ENCODE measurements around the gene MBD6.

The MBD6 gene, protein sequence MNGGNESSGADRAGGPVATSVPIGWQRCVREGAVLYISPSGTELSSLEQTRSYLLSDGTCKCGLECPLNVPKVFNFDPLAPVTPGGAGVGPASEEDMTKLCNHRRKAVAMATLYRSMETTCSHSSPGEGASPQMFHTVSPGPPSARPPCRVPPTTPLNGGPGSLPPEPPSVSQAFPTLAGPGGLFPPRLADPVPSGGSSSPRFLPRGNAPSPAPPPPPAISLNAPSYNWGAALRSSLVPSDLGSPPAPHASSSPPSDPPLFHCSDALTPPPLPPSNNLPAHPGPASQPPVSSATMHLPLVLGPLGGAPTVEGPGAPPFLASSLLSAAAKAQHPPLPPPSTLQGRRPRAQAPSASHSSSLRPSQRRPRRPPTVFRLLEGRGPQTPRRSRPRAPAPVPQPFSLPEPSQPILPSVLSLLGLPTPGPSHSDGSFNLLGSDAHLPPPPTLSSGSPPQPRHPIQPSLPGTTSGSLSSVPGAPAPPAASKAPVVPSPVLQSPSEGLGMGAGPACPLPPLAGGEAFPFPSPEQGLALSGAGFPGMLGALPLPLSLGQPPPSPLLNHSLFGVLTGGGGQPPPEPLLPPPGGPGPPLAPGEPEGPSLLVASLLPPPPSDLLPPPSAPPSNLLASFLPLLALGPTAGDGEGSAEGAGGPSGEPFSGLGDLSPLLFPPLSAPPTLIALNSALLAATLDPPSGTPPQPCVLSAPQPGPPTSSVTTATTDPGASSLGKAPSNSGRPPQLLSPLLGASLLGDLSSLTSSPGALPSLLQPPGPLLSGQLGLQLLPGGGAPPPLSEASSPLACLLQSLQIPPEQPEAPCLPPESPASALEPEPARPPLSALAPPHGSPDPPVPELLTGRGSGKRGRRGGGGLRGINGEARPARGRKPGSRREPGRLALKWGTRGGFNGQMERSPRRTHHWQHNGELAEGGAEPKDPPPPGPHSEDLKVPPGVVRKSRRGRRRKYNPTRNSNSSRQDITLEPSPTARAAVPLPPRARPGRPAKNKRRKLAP

DNA sequence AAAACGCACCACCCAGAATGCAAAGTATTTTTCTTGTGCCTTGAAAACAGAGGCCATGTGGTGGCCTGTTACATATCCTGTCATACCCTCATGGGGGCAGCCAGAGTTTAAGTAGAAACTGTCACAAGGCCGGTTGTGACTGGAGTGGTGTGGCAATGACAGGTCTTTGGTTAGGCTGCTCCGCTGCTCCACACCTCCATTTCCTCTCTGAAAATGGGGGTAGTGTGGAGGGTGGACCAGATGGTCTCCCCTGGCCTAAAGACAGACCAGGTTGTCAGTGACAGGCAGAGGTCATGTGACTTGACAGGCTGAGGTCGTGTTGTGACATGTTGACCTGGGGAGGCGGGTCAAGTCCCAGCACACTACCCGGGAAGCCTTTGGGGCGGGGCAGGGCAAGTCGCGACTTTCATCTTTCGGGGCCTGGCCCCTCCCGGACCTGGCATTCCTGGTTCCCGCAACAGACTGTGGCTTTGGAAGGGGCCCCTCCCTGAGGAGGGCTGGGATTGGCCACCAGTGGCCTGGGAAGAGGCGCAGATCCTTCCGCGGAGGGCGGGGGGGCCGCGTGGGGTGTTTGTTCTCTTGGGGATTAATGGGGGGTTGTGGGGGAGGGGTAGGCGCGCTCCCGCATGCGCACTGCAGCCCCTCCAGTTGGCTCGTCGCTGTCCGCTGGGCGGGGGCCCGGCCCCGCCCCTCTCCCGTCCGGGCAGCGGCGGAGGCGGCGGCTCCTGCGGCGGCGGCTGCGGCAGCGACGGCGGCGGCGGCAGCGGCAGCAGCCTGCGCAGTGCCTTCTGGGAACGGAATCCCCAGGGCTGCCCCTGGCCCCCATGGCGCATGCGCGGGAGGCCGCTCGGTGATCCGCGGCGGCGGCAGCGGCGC is at the start of gene MBD6:
TSS of gene MBD6 (plus strand) at position 814 of the 876 bp plus-strand sequence. CDS start 1,480 bp downstream, outside the sequence.
- peak; percentile 58 to 97 (median 88) for DNase-seq

DNA sequence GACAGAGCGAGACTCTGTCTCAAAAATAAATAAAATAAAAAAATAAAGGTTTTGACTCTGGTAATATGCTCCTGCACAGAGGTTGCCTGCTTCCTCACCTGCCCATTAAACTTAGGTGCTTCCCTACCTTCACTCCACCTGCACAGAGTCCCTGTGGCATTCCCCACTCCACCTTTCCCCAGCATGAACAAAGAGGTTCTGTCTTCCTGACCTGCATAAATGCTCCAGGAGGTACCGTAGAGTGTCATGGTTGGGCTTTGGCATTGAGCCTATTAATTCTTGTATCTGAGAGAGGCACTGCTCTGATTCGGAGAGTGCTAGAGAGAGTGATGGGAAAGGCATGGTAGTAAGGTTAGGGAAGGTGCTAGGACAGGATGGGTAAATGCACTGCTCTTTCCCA is 49.2 kb upstream of the MBD6 start:
- DNase-seq = no peak

DNA sequence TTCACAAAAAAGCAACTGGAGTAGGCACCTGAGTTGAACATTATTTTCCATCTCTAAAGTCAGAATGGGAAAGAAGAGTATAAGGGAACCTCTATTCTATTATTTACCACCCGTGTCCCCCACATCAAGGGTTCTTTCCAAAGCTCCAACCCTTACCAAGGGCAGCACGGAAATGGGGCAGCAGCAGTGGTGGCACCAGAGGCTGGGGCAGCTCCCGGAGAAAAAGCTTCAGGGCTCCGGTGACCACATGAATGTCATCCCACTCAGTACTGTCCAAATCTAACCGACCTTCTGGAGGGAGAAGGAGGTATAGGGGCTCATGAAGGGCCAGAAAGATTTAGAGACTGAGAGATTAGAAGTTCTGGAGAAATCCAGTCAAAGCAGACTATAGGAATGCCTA is 48.7 kb upstream of the MBD6 start:
- no peak for DNase-seq

DNA sequence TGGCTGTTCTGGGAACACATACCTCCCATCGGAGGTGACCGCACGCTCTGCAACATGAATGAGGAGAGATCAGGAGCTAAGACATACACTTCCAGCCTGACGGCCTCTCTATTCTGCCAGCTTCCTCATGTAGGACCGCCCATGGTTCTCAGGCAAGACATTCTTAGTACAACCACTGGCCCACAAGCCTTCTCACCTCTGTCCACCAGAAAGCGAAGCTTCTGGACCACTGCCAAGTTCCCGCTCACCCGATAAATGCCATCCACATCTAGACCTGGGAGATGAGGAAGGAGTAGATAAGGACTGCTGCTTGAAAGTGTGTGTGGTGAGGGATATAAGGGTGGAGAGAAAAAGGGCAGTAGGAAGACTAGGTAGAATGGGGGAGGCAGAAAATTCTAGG is 48.2 kb upstream of the MBD6 start:
- no peak for DNase-seq

- DNase-seq = no peak
Observed at GRCh38 chr12:57474862-57475261, 47.8 kb upstream of the MBD6 start.

- peak in 3 of 51 donors; percentile 12 to 32 (median 13) for DNase-seq
Observed at GRCh38 chr12:57475271-57476161, 47.1 kb upstream of the MBD6 start.

- DNase-seq = no peak
Observed at GRCh38 chr12:57476162-57476992, 46.2 kb upstream of the MBD6 start.

DNA sequence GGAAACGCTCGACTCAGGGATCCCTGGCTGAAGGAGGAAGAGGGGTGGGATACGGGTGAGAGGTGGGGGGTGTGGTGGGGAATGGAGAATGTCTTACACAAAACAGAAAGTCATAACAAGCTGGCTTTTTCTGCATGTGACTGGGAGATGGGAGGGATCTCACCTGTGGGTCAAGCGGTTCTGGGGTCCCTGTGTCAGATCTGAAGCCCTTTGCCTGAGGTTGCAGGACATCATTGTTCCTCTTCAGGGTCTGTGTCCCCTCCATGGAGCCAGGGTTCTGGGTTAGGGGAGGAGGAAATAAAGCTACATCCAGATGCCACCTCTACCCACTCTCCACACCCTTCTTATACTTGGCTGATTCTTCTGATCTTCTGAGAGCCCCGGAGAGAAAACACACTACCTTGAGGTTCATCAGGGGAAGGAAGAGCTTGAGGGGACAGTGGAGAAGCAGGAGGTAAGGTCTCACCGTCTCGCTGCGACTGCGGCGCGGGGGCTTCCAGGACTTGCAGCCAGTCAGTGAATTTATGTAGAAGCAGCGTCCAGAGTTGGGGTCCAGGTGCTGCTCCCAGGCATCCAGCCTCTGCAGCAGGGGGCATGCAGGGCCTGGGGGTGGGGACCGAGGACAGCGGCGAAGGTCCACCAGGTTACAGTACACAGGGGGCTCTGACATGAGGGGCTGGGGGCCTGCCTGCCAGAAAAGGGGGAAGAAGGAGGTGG is 45.5 kb upstream of the MBD6 start:
- DNase-seq = no peak

DNA sequence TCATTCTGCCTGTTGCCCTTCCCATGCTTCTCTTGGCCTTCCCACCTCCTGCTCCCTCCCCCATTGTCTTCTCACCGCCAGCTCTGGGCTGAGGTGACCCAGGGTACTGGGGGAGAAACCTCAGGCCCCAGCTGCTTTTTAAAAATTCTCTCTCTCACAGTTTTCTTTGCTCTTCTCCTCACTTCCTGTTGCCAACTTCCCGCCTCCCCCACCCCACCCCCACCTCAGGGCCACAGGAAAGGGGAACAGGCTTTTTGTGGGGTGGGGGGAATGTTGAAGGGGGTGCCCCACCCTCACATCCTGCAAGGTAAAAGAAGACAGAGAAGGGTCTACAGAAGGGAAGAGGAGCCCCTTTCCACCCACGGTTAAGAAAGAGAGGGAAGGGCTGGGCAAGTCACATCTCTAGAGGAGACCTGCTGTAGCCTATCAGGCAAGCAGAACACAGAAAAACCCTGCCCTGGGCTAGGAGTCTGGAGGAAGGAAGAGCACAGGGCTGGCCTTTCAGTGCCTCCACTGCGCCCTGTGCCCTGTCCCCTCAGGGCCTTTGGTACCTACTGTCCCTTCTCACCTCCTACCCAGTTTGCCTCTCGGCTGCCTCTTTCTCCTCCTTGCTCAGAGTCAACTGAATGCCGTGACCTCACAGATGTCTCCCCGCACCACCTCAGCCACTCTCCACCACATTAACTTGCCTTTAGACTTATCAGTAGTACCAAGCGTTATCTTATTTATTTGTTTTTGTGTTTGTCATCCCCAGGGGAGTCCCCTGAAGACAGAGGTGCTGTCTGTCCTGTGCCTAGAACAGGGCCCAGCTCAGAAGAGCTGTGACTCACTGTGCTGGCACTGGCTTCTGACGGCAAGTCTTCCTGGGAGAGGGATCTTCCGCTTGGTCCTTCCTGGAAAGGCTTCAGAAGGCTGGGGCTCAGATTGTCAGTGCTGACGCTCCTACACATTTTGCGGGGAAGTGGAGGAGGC is 44.6 kb upstream of the MBD6 start:
- peak in 3 of 51 donors; percentile 9 to 13 (median 11) for DNase-seq

- no peak for DNase-seq
Observed at GRCh38 chr12:57479043-57479375, 43.6 kb upstream of the MBD6 start.

DNA sequence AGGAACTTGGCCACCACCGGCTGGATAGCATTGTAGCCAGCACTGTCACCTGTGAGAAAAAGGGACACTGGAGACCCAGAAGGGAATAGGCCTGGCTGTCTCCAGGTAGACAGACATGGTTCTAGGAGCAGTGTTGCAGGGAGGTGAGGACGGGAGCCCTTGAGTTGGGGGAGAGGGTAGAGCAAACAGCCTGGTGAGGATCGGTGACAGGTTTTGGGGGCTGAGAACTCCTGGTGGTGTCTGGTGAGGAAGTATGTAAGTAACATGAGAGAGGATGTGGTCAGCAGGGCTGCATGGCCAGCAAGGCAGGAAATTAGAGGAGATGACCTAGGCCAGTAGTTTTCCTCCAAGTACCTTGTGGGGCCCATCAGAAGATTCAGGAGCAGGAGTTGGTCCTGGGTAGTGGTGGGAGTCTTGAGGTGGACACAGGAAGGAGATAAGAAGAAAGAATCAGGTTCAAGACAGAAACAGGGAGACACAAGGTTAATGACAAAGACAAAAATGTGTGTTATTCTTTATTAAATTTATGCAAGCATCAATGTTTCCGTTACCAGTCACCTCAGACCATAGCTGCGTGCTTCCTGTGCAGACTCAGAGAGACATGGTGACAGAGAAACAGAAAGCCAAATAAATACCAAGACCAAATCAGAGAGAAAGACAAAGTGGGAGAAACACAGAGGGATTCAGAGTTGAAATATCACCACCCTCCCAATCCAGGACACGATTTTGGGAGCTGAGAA is 43.1 kb upstream of the MBD6 start, which contains the start of gene ARHGAP9:
TSS of gene ARHGAP9 (minus strand) at position 491 of the 740 bp plus-strand sequence. CDS start at position 31, 460 bp downstream.
- peak in 1 of 51 donors; percentile 2 for DNase-seq

DNA sequence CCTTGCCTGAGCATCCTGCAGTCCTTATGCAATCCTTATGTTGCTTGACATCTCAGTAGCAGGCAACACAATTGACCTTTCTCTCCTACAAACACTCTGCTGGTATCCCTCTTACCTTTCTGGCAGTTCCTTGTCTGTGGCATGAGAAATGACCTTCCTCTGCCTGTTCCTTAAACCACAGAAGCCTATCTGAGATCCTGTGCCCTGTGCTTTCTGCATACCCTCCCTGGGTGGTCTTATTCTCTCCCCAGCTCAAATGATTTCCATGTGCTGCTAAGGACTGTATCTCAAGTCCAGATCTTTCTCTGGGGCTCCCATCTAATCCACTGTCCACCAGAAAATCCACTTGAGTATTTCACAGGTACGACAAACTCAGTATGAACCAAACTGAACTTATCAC is 41.0 kb upstream of the MBD6 start:
- DNase-seq = no peak

- no peak for DNase-seq
Observed at GRCh38 chr12:57483466-57483865, 39.2 kb upstream of the MBD6 start.

DNA sequence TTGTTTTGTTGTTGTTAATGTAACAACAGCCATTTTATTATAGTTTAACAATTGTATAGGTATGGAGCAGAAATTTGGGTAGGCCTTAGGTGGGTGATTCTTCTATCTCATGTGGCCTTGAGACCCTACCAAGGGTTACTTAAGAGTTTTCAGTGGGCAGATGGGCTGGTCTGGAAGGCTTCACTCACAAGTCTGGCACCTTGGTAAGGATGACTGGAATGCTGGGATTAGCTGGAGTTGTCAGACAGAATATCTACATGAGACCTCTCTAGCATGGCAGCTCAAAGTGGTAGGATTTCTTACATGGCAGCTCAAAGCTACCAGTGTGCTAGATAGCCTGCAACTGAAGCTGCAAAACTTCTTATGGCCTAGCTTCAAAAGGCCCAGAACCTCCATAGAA is 36.9 kb upstream of the MBD6 start:
- no peak for DNase-seq

DNA sequence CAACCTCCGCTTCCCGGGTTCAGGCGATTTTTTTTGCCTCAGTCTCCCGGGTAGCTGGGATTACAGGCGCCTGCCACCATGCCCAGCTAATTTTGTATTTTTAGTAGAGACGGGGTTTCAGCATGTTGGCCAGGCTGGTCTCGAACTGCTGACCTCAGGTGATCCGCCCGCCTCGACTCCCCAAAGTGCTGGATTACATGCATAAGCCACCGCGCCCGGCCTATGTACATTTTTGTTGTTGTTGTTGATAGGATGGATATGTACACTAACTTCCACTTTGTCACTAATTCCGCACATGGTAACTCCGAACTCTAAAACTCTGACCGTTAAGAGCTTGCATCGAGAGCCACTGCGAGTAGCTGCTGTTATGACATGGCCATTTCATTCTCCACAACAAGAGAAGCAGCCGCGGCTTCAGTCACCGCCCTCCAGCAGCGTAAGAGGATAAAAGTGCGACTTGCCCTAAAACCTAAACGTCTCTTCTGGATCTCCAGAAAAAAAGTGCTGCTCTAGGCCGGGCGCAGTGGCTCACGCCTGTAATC is 35.5 kb upstream of the MBD6 start:
- DNase-seq = no peak
